ENCODE data around the gene SCUBE2.

DNA sequence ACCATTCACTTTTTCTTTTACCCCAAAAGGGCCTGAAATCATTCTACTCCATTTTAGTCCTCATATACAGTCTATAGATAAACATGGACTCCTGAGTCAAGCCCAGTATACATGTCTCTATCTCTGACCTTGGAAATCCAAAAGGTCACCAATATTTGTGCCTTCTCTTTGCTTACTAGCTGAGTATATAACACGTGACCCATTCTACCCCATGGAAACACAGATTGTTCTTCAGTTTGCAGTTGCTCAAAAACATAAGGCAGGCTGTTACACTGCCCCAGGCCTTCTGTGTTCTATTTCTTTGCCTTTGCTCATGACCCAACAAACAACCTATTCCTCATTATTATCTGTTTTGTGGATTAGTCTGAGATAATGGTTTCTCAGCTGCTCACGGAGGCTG is 93.4 kb downstream of the SCUBE2 start:
- TF ChIP-seq, protein P1, sequence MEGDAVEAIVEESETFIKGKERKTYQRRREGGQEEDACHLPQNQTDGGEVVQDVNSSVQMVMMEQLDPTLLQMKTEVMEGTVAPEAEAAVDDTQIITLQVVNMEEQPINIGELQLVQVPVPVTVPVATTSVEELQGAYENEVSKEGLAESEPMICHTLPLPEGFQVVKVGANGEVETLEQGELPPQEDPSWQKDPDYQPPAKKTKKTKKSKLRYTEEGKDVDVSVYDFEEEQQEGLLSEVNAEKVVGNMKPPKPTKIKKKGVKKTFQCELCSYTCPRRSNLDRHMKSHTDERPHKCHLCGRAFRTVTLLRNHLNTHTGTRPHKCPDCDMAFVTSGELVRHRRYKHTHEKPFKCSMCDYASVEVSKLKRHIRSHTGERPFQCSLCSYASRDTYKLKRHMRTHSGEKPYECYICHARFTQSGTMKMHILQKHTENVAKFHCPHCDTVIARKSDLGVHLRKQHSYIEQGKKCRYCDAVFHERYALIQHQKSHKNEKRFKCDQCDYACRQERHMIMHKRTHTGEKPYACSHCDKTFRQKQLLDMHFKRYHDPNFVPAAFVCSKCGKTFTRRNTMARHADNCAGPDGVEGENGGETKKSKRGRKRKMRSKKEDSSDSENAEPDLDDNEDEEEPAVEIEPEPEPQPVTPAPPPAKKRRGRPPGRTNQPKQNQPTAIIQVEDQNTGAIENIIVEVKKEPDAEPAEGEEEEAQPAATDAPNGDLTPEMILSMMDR (conservative IDR thresholded peaks at IDR 0.05 in 1 of 2, IDR thresholded peaks at IDR 0.05 in 1 of 2; ENCODE audit: extremely low read depth in 1 of 2, insufficient read depth in 1 of 2, low read depth in 1 of 2, low read length in 2 of 2): no peak
- TF ChIP-seq EZH2 (IDR thresholded peaks at IDR 0.05; ENCODE audit: borderline replicate concordance, low read length): no peak

Measured in mammary epithelial cell (primary cell).